DMS114 treated with DMSO at 0.1 percent for 48 hours (cell line): ENCODE measurements around the gene GFAP.

Experiments used
- DNase-seq: peaks from one replicate; lab custom pipeline; 2025; ENCODE audit not compliant: unreplicated experiment; lab: John Stamatoyannopoulos, UW

GFAP gene

GRCh38 chr17:44903012-44903685 lies 12.2 kb downstream of the GFAP start:
- no peak for DNase-seq

- DNase-seq, result no peak
These were observed 13.1 kb downstream of the GFAP start for GRCh38 chr17:44902135-44902760.

- DNase-seq, result no peak
These were observed 13.8 kb downstream of the GFAP start for GRCh38 chr17:44901411-44901921.

DNA sequence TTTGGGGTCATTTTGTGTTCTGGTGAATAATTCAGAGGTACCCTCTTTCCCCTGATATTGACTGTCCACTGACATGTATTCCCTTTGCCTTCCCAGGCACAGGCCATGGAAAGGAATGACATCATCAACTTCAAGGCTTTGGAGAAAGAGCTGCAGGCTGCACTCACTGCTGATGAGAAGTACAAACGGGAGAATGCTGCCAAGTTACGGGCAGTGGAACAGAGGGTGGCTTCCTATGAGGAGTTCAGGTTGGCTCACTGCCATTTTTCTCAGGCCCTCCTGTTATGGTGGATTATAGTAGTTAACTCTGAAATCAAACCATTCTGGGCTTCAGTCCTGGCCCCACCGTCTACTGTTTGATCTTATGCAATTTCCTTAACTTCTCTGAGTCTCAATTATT lies 14.4 kb downstream of the GFAP start:
- no peak for DNase-seq

DNA sequence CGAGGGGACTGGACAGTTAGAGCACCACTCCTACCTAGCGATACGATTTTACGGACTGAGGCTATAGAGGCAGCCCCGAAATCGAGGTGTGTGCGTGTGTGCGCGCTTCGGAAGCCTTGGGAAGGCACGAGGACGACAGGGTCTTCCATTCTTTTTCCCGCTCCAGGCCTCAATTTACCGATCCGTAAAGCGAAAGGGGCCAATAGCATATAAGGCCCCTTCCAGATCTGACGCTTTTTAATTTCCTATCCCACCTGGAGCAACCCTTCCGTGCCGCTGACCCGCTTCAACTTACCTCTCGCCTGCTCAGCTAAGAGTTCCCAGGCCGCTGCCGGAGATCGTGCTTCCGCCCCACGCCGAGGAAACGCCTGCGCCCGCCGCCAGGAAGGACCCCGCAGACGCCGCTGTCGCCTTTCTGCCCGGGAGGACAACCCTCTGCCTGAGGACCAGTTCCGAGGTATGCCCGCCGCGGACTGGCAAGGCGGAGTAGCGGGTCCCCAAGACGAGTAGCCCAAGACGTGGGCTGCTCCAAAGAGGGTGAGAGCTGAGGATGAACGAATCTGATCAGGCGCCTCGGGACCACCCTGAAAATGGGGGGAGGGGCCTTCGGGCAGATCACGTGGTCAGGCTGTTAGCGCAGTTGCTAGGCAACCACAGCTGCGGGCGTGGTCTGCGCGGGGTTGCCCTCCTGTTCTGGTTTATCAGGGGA lies 16.1 kb downstream of the GFAP start, which contains the start of gene EFTUD2:
TSS of gene EFTUD2 (minus strand) at position 372 of the 709 bp plus-strand sequence. CDS start 4,924 bp downstream, outside the sequence.
- peak; percentile 90 for DNase-seq

- peak; percentile 34 for DNase-seq
These were observed 16.6 kb downstream of the GFAP start for GRCh38 chr17:44898768-44899073.

DNA sequence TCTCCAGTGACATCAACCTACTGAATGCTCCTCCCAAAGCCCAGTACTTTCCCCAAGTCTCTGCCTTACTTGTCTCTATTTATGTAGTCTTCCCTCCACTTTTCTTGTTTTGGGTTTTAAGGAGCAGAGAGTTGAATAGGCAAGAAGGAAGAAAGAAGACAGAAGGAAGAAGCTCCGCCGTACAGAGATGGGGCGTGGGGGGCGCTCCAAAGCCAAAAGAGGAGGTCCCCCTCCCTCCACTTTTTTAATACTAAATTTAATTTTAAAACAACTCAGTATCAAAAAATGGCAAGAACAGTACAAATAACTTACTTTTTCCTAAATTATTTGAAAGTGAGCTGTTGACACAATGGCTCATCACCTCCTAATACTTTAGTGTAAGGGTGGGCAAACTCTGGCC lies 20.7 kb downstream of the GFAP start:
- DNase-seq, result no peak

GRCh38 chr17:44892250-44892649 lies 23.1 kb downstream of the GFAP start:
- DNase-seq, result no peak

- no peak for DNase-seq
These were observed 26.3 kb downstream of the GFAP start for GRCh38 chr17:44889003-44889402.

GRCh38 chr17:44887971-44888954 lies 27.0 kb downstream of the GFAP start:
- DNase-seq, result no peak

DNA sequence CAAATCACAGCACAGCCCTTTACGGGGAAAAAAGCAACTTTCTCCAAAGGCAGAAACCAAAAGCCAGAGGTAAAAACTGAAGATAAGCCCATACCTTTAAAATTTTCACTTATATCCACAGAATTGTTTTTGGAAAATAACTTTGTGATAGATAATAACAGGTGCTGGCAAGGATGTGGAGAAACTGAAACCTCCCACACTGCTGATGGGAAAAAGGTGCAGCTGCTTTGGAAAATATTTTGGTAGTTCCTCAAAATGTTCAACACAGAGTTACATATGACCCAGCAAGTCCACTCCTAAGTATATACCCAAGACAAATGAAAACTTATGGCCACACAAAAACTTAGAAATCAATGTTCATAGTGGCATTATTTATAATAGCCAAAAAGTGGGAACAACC lies 28.3 kb downstream of the GFAP start:
- no peak for DNase-seq

- DNase-seq, result no peak
These were observed 30.4 kb downstream of the GFAP start for GRCh38 chr17:44884941-44885340.

DNA sequence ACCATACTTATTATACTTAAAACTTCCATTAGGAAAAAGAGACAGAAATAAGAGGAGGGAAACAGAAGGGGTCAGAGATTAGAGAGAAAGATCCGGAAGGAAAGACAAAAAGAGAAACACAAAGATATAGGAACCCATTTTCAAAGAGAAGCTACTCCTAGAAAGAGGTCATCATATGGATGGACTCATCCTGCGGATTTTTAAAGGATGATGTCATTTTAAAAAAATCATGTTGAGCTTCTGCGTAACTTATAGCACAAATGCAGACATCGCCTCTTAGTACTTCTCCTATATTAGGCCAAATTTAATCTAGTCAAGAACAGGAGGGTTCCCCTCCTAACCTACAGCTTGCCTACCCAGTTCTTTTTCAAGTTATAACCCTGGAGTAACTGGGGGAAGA lies 34.2 kb downstream of the GFAP start:
- no peak for DNase-seq

- DNase-seq, result no peak
These were observed 35.2 kb downstream of the GFAP start for GRCh38 chr17:44880062-44880461.

DNA sequence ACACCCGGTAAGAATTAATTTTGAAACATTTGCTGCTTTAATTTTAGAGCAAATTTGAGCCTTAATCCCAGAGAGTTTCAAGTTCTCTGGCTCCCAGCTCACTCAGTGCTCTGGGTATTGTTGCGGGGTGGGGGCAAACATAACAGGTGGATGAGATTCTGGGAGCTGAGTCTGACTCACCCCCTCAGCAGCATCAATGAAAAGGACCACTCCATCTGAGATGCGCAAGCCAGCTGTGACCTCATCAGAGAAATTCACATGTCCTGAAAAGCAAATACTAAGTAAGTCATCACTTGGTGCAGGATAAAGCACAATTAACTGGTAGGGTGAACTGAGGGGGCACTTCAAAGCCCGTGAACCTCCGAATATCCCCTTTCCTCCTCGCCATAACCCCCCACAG lies 35.9 kb downstream of the GFAP start:
- DNase-seq, result no peak

- peak; percentile 21 for DNase-seq
These were observed 36.6 kb downstream of the GFAP start for GRCh38 chr17:44878627-44879221.

- no peak for DNase-seq
These were observed 38.2 kb downstream of the GFAP start for GRCh38 chr17:44877121-44877520.

DNA sequence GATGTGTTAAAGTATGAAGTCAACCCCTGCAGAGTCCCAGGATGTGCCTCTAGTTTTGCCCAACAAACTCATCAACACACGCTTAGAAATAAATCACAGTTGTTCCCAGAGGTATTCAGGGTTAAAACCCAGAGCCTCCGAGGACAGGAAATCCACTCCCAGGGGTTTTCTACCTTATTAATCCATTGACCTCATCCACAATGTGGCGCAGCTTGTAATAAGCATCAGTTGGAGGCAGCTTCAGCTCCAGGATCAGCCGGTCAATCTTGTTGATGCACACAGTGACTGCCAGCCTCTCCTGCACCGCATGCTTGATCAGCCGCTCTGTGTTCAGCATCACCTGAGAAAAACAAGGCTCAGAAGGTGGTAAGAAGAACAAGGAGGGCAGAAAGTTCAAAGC lies 39.5 kb downstream of the GFAP start:
- DNase-seq, result no peak

DNA sequence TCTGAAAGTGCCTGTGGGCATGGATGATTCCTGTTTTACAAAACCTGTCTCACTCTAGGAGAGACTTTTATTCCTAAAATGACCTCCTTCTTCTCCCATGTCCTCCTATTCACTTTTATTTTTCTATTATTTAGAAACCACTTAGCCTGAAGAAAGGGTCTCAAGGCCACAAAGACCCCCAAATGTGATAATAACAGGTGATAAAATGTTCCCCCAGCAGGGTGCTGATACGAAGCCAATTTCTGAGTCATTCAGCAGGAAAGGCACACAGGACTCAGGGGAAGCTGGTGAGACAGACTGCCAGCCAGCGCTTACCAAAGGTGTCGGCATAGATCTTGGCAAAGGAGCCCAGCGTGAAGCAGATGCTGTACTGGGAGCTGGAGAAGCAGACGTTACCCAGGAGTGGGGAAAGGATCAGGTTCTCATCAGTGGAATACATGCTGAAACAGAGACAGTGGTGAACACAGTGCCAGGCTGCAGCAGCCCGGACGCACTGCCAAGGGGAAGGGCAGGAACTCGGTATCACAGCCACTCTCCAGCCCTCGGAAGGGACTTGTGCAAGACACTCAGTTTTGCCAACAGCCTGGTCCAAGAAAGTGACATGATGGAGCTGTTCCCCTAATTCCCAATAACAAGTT lies 43.0 kb downstream of the GFAP start:
- no peak for DNase-seq

DNA sequence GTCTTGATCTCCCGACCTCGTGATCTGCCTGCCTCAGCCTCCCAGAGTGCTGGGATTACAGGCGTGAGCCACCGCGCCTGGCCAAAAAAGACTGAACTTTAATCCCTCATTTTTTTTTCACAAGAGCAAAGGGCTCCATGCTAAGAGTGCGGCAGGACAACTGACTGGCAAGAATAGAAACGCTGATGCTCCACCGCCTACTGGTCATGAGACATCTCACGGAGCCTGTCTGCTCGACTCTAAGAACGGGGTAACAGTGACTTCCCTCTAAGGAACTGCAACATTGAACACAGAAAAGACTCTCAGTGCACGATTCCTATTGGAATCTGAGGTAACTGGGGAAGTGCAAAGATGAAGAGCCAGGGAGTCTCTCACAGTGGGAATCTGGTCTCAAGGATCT lies 43.7 kb downstream of the GFAP start:
- no peak for DNase-seq
